Measurements from ENCODE around the gene TSPAN1.

Gene TSPAN1

GRCh38 chr1:46187106-46187869 lies 12.4 kb downstream of the TSPAN1 start:
- DNase-seq (ENCODE audit: low spot score), result no peak

DNA sequence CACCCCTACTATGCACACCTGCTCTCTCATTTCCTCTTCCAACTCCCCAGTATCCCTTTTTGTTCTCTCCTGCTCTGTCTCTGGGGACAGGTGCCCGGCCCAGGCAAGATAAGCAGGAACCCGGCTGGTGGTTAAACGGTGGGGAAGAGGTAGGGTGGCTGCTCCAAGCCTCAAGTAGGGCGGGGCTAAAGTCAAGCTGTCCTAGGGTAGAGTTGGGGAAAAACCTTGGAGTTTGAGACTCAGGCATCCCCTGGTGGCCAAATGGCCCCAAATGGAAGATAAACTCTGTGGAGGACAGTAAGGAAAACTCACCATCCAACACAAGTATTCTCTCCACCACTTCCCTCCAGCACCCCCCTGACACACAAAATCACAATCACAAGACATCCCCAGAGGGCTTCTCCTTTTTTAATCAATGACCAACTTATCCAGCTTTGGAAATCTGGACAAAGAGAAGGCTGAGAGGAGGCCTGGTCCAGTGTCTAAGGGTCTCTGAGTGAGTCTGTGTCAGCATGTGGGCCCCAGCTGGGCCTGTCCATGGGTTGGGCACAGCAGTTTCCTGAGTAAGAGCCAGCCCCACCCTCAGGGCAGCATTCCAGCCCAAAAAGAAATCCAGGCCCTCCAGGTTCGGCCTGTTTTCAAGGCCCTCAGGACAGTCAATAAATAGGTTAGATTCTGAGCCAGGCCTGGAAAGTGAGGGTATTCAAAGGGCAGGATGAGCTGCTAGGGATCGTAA lies 13.6 kb downstream of the TSPAN1 start:
- DNase-seq (ENCODE audit: low spot score), result no peak

- no peak for DNase-seq (ENCODE audit: low spot score)
These were observed 15.7 kb downstream of the TSPAN1 start for GRCh38 chr1:46190539-46190938.

- no peak for DNase-seq (ENCODE audit: low spot score)
These were observed 16.3 kb downstream of the TSPAN1 start for GRCh38 chr1:46191033-46191701.

DNA sequence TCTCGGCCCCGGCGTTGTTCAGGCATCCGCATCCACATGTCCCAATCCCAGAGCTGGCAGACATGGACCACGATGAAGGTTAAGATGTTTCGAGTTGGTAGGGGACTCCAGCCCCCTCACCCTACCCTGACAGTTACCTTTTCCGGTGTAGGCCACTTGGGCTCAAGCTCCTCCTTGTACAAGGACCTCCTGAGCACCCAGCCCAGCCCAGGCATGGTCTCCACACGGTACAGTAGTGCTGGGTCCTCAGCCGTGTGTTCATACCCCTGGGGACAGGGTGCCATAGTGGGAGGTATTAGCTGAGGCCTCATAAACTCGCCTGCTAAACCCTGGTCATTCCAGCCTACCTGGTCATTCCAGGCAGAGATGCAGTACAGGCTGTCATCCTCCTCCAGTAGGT lies 17.3 kb downstream of the TSPAN1 start:
- DNase-seq (ENCODE audit: low spot score), result no peak

DNA sequence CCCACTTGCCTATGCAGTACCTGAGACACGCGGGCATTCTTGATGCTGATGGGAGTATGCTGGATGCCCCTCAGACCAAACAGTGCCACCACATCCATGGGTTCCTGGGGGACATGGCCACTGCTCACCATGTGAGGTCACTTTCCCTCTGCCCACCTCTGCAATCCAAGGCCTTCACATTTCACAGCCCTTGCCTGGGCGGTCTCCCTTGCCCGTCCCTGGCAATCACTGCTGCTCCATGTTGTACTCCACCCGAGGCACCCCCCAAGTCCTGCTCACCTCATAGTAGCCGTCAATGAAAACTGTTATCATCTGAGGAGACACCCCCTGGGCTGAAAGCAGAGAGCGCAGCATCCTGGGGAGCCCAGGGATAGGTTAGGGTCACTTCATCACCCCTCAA lies 18.4 kb downstream of the TSPAN1 start:
- DNase-seq (ENCODE audit: low spot score), result no peak

DNA sequence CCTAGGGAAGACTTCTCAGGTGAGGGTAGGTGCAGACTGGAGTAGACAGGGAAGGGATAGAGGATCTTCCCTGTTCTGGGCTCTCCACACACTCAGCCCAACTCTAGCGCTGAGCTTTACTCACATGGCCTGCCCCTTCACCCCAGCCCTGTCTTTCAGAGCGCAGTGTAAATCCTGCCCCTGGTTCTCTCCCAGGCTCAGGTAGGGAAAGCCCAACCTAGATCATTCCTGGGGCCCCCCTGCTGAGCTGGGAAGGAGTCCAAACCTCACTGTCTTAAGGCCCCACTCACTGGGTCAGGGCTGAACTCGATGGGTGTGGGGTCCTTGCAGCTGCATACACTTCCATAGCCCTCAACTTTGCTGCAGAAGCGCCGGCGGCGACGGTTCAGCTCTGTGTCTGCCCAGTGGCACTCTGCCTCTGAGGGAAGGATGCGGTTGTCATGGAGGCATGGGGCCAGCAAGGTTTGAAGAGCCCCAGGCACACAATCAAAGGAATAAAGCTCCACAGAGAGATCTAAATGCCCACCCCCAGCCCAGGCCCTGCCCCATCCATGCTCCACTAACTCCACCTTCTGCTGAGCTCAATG lies 19.2 kb downstream of the TSPAN1 start:
- no peak for DNase-seq (ENCODE audit: low spot score)

DNA sequence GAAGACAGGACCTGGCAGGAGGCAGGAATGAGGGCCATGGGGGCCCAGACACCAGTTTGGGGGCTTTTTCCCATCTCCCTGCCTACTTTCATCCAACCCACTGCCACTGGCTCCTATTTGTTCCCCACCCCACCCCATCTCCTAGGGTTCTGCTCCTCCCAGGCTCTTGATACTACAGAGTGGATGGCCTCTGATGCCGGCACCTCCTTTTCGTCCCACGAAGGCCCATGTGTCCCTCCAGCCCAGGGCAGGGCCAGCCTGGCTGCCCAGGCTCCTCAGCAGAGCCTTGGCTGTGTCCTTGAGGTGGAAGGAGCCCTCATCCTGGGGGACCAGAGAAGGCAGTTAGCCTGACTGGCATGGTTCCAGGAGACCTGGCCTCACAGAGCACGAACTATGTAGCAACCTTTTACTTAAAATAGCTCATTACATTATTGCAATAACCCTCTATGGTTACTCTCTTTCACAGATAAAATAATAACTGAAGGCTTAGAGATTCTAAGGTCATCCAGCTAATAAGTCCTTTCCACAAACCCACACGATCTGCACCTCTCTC lies 19.8 kb downstream of the TSPAN1 start:
- DNase-seq (ENCODE audit: low spot score), result no peak

- no peak for DNase-seq (ENCODE audit: low spot score)
These were observed 21.7 kb downstream of the TSPAN1 start for GRCh38 chr1:46196609-46197008.

DNA sequence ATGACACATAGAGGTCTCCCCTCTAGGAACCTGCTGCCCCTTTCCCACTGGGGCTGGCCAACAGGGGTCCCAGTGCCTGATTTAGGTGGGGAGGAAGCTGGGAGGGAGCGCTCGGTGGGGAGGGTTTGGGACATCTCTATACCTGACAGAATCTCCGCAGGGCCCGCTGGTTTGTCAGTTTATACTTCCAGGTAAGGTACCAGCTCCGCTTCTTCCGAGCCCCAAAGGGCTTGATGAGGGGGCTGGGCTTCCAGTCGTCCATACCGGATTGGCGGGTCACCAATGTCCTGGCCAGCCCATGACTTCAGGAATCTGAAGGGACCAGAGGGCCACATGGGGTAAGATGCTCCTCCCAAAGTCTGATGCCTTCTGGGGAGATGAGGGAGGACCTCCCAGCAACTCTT lies 22.7 kb downstream of the TSPAN1 start:
- no peak for DNase-seq (ENCODE audit: low spot score)

GRCh38 chr1:46197964-46198811 lies 23.3 kb downstream of the TSPAN1 start, which contains the start of gene POMGNT1:
Gene POMGNT1 (minus strand): TSS chr1:46198434. CDS start chr1:46197821, 613 bp downstream.
- DNase-seq (ENCODE audit: low spot score), result peak; percentile 78

- no peak for DNase-seq (ENCODE audit: low spot score)
These were observed 24.4 kb downstream of the TSPAN1 start for GRCh38 chr1:46199233-46199749.

GRCh38 chr1:46203738-46204405 lies 29.0 kb downstream of the TSPAN1 start:
- DNase-seq (ENCODE audit: low spot score), result no peak

DNA sequence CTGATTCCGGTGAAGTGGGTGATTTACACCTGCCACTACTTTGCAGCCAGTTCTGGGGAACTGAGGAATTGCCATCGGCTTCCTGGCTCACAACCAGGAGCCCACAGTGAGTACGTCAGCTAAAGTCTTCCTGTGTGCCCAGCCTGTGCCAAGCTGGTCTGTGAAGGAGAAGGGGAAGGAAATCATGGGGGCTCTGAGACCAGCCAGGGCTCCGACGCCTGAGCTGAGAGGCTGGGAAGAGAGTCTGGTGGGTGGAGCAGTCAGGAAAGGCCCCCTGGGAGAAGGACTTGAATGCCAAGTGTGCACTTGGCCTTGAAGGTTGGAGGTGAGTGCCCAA lies 29.5 kb downstream of the TSPAN1 start:
- no peak for DNase-seq (ENCODE audit: low spot score)

GRCh38 chr1:46205141-46205540 lies 30.3 kb downstream of the TSPAN1 start:
- DNase-seq (ENCODE audit: low spot score), result no peak

DNA sequence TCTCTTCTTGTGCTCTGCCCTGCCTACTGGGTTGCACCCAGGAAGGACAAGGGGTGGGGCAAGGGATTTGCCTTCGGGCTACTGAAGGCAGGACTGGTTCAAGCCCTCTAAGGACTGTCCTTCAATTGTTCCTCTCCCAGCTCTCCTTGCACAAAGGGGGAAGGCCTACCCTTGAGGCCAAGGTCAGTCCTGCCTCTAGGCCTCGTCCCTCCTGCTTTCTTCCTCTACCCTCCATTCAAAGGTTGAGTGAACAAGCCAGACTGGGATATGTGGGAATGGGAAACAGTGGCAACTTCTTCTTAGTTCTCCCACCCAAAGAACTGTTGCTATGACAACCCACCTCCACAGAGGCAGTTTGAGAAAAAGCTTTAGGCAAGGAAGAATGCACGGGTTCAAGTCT lies 30.9 kb downstream of the TSPAN1 start:
- DNase-seq (ENCODE audit: low spot score), result peak; percentile 59

DNA sequence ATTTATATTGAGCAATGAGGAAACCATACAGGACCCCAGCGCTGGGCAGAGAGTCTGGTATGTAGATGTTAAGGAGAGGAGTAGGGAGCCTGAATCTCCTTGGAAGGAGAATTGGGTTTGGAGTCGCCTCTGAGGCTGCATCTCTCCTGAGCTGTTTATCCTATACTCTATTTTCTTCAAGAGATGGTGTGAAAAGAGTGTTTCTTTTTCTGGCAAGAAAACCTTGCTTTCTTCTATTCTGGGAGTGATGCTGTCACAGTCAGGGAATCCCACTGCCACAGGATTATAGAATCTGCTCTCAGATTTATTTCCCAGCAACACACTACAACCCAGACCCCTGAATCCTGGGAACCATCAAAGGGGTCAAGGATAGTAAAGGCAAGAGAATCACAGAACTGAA lies 31.5 kb downstream of the TSPAN1 start:
- DNase-seq (ENCODE audit: low spot score), result no peak

DNA sequence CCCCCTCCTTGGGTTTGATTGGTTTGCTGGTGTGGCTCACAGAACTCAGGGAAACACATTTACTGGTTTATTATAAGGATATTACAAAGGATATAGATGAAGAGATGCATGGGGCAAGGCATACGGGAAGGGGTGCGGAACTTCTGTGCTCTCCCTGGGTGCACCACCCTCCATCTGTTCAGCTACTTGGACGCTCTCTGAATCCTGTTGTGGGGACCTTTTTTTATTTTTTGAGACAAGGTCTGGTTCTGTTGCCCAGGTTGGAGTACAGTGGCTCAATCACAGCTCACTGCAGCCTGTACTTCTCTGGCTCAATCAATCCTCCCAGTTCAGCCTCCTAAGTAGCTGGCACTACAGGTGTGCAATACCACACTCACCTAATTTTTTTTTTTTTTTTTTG lies 35.7 kb downstream of the TSPAN1 start:
- DNase-seq (ENCODE audit: low spot score), result no peak

- no peak for DNase-seq (ENCODE audit: low spot score)
These were observed 36.2 kb downstream of the TSPAN1 start for GRCh38 chr1:46211051-46211450.

DNA sequence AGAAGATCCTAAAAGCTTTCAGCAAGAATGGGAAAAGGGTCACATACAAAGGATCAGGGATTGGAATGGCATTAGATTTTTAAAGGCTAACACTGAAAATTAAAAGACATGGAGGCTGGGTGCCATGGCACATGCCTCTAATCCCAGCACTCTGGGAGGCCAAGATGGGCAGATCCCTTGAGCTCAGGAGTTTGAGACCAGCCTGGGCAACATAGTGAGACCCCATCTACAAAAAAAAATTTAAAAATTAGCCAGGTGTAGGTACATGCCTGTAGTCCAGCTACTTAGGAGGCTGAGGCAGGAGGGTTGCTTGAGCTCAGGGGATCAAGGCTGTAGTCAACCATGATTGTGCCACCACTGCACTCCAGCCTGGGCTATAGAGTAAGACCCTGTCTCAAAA lies 40.6 kb downstream of the TSPAN1 start:
- DNase-seq (ENCODE audit: low spot score), result no peak

DNA sequence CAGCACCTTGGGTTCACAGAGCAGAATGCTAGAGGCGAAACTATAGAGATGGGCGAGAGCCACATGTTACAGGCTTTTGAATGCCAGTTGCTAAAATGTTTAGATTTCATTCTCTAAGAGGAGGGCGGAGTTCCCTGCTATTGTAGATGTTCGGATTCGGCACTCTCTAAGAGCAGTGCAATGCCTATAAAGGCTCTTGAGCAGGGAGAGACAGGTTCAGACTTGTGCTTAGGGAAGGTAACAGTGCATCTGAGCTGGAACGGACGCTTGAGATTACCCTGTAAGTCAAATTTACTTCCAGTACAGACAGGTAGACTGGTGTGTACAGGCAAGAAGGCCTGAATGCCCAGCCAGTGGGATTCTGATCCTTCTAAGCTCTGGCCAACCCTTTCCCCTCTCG lies 43.6 kb downstream of the TSPAN1 start:
- no peak for DNase-seq (ENCODE audit: low spot score)
